K562 (cell line): ENCODE measurements around the gene CBFA2T3. TPM values are rescaled to one million over a fixed set of nuclear protein-coding genes. Genes with fewer than 3 reads are reported as not detected.
A peak's percentile ranks its signal among the peaks of the same experiment; 100 is the strongest.

ENCODE experiments used
- ATAC-seq: fragments of 200-7000 bp; cut with Tn5 transposase; 3 replicates; pipeline ENCODE4 v1.9.1; 2020; ENCODE audit warnings: moderate library complexity
- BruUV-seq: library from RNA; stranded (reverse); fragments of 400-500 nt; replicated peaks from 2 replicates; lab custom pipeline; 2021; lab: Mats Ljungman, UMichigan
- CTCF ChIA-PET: fragments of 300-600 bp; formaldehyde crosslinking; extraction: SDS; loops from one replicate; lab custom pipeline; 2021; ENCODE audit warnings: low intra/inter-chr PET ratio; lab: Yijun Ruan, JAX
- POLR2A ChIA-PET: fragments of 300-600, 350-650 bp; sonication (Branson Sonifier 250); formaldehyde crosslinking; extraction: SDS; loops from one replicate; lab custom pipeline; 2021; ENCODE audit warnings: antibody characterized with exemption, inconsistent platforms; lab: Yijun Ruan, JAX
- DNase-seq, 4 experiments: peaks; one replicate each; pipeline versions ENCODE4 v3.0.0 to v3.0.0-alpha.2; 2011 to 2018; ENCODE audit warnings: low spot score in 3 of 4, mixed read lengths in 3 of 4; ENCODE audit errors: extremely low read depth in 1 of 4
- FAIRE-seq: peaks from 2 replicates; lab custom pipeline; 2011; peaks lifted over from hg19 to GRCh38; lab: Jason Lieb, UNC
- H2AFZ ChIP-seq: 2 replicates; pipeline ENCODE4 v1.6.0; 2011; ENCODE audit warnings: low read depth, low read length, control low read depth, inconsistent platforms
- H3K27ac ChIP-seq: fragments of 200-600 bp; 3 replicates; pipeline ENCODE4 v1.8.0; 2011; ENCODE audit warnings: low read depth, mild to moderate bottlenecking, control low read depth, inconsistent platforms, low read length, moderate library complexity, mixed read lengths; ENCODE audit errors: extremely low read depth
- H3K27me3 ChIP-seq, 2 experiments: fragments of 300-600 bp in 1 of 2; 2 replicates in 1 of 2; 3 replicates in 1 of 2; pipeline versions ENCODE4 v1.6.0 to v1.8.0; 2011; ENCODE audit warnings: inconsistent platforms in 2 of 2, low read length in 2 of 2, mild to moderate bottlenecking in 1 of 2, mixed read lengths in 1 of 2, moderate library complexity in 1 of 2; ENCODE audit not compliant: control insufficient read depth in 2 of 2, insufficient read depth in 2 of 2
- H3K36me3 ChIP-seq: fragments of 300-600 bp; 3 replicates; pipeline ENCODE4 v1.8.0; 2011; ENCODE audit warnings: mild to moderate bottlenecking, low read length, inconsistent platforms; ENCODE audit not compliant: control insufficient read depth, insufficient read depth
- H3K4me1 ChIP-seq, 2 experiments: fragments of 200-600 bp in 1 of 2; replicated peaks in 1 of 2; 2 replicates in 1 of 2; 3 replicates in 1 of 2; pipeline versions ENCODE4 v1.5.1 to v1.8.0; 2011; ENCODE audit warnings: inconsistent platforms in 2 of 2, low read length in 2 of 2, mild to moderate bottlenecking in 1 of 2, mixed read lengths in 1 of 2, moderate library complexity in 1 of 2; ENCODE audit not compliant: control insufficient read depth in 2 of 2, insufficient read depth in 2 of 2
- H3K4me2 ChIP-seq: 2 replicates; pipeline ENCODE4 v1.6.1; 2011; ENCODE audit warnings: low read length, control low read depth, inconsistent platforms, mixed read lengths; ENCODE audit not compliant: insufficient read depth
- H3K4me3 ChIP-seq: fragments of 200-600 bp; sonication (generic), shearing (Covaris generic); 2 replicates; pipeline ENCODE4 v1.5.1; 2016; ENCODE audit warnings: control low read depth, inconsistent platforms
- H3K79me2 ChIP-seq: fragments of 200-600 bp; 3 replicates; pipeline ENCODE4 v1.8.0; 2011; ENCODE audit warnings: low read length, inconsistent platforms; ENCODE audit not compliant: control insufficient read depth, insufficient read depth
- H3K9ac ChIP-seq, 2 experiments: 2 replicates each; pipeline versions ENCODE4 v1.6.0 to v1.6.1; 2011; ENCODE audit warnings: low read depth in 2 of 2, low read length in 2 of 2, control low read depth in 1 of 2, inconsistent platforms in 1 of 2, mild to moderate bottlenecking in 1 of 2, mixed read lengths in 1 of 2; ENCODE audit not compliant: insufficient read depth in 1 of 2
- H3K9me1 ChIP-seq: one replicate; pipeline ENCODE4 v1.6.0; 2011; ENCODE audit warnings: inconsistent platforms, mild to moderate bottlenecking, low read length, moderate library complexity; ENCODE audit not compliant: control insufficient read depth, insufficient read depth
- H3K9me3 ChIP-seq: replicated peaks from 2 replicates; pipeline ENCODE4 v1.5.1; 2011; ENCODE audit warnings: low read depth, low read length, inconsistent platforms; ENCODE audit not compliant: control insufficient read depth, insufficient read depth
- H4K20me1 ChIP-seq: replicated peaks from 2 replicates; pipeline ENCODE4 v1.6.1; 2011; ENCODE audit warnings: low read length, inconsistent platforms, mixed read lengths; ENCODE audit not compliant: control insufficient read depth, insufficient read depth
- BCOR ChIP-seq: fragments of 450-650 bp; IDR thresholded peaks from 2 replicates; pipeline ENCODE4 v1.6.1; 2016
- MCM3 ChIP-seq: fragments of 450-650 bp; IDR thresholded peaks from 2 replicates; pipeline ENCODE4 v1.6.1; 2016
- POLR2A ChIP-seq: fragments of 450-650 bp; conservative IDR thresholded peaks from 2 replicates; pipeline ENCODE4 v1.6.1; 2016
- SNIP1 ChIP-seq: fragments of 450-650 bp; IDR thresholded peaks from 2 replicates; pipeline ENCODE4 v1.7.1; 2017; ENCODE audit warnings: low read depth, mild to moderate bottlenecking
- ZFP36 ChIP-seq: fragments of 150-350 bp; IDR thresholded peaks from 2 replicates; pipeline ENCODE4 v1.6.1; 2018; ENCODE audit warnings: low read length, low read depth; ENCODE audit not compliant: partially characterized antibody
- WGBS: fragments of 100-300 bp; shearing (Covaris generic); methylation state at CpG from one replicate; pipeline ENCODE4 v1.1.6; 2016; ENCODE audit warnings: low coverage, mixed read lengths; ENCODE audit not compliant: insufficient coverage; ENCODE audit errors: missing lambda C conversion rate; 5-methylcytosine and 5-hydroxymethylcytosine counted together
- in situ Hi-C: fragments of 300-500 bp; cut with MboI; formaldehyde crosslinking; loops from 4 replicates; pipeline ENCODE4 v1.15.0; 2018; ENCODE audit warnings: inconsistent platforms, mixed read lengths
- intact Hi-C: fragments of 100-400 bp; cut with micrococcal nuclease; formaldehyde crosslinking; loops from 2 replicates; pipeline ENCODE4 v1.14.2; 2022
- polyA plus RNA-seq, 8 experiments: library from polyadenylated mRNA; depleted of rRNA in 4 of 8; stranded (reverse) in 5 of 8; unstranded in 3 of 8; fragments of >200 nt; fragmentation: Nextera tagmentation in 2 of 8; fragmentation: Illumina TruSeq in 1 of 8; extraction: Ambion mirVana in 2 of 8; extraction: Trizol in 1 of 8; gene quantifications; 2 replicates each; pipeline versions ENCODE4 v1.2.1 to v1.2.3, GENCODE V29; 2011 to 2014; ENCODE audit warnings: inconsistent platforms in 1 of 8, missing spikeins in 1 of 8
- total RNA-seq, 7 experiments: library from RNA; depleted of rRNA in 6 of 7; stranded (reverse); fragments of >200 nt in 6 of 7; fragmentation: Illumina TruSeq in 2 of 7; extraction: Trizol in 2 of 7; gene quantifications; 2 replicates each; pipeline versions ENCODE4 v1.2.1 to v1.2.3, GENCODE V29; 2011 to 2021; ENCODE audit warnings: low replicate concordance in 1 of 7

CBFA2T3 gene
- total and polyA plus RNA-seq, 9 of the 15 experiments (the other 6 are each of a cell fraction or from before 2014, with no cell fraction given) = 2.3 to 145 (median 6.7) TPM

GRCh38 chr16:88957433-88957767 is 19.6 kb downstream of the CBFA2T3 start:
- 93% methylated on average over 8 of the region's 9 CpGs for WGBS
- Histone ChIP-seq H3K9me3 (peaks cover 2% of the 10 kb centered on the region; the same call in 1 of the 2 replicates), H2AFZ (no peak overlapping the region), H3K36me3 (peaks cover 77% of the 10 kb centered on the region), H3K4me2 (0 out of 2 replicates have a peak overlapping the region, but pooled peaks have one; percentile 12), H3K79me2 (peaks cover 84% of the 10 kb centered on the region), H4K20me1 (peaks cover 35% of the 10 kb centered on the region), H3K27ac (peak overlapping the region; percentile 19; the same call in 1 of the 3 replicates), H3K4me1 (peaks cover 21 to 59% of the 10 kb centered on the region in 2 experiments; a peak in 4 of 5 replicates), H3K9me1 (peaks cover 8% of the 10 kb centered on the region), H3K9ac (peak overlapping the region in 1 of 2 experiments; percentile 74; a peak in 2 of 4 replicates), H3K27me3 (no peaks in the 10 kb centered on the region), H3K4me3 (no peak overlapping the region)
- TF ChIP-seq SNIP1 = no peak
- TF ChIP-seq ZFP36 = peak; percentile 30
- TF ChIP-seq BCOR = 0 out of 2 replicates have a peak, but pooled peaks have one; percentile 21
- 0 out of 2 replicates have a peak, but pooled peaks have one; percentile 17 for TF ChIP-seq POLR2A
- no peak for TF ChIP-seq MCM3
- in situ Hi-C loops (no loop called here), intact Hi-C loops (no loop called here)
- ATAC-seq (no peak), FAIRE-seq (no peak), DNase-seq (no peak)
- POLR2A ChIA-PET = interaction anchor here (1.0 to 1.1 kb wide), 2 partner anchors 9 to 15 kb away, joined by 3 read pairs; no protein-coding TSS in a partner anchor
- CTCF ChIA-PET = no interaction called here
- BruUV-seq = no TSS peak
